ENCODE data around the gene GOLGA8S. TPM values are rescaled to one million over a fixed set of nuclear protein-coding genes. Genes with fewer than 3 reads are reported as not detected.
"Not testable (repeated sequence)": the region's sequence is repeated elsewhere in the genome, so short reads cannot be mapped to it uniquely, and the experiment has no call there.

The GOLGA8S gene
- total RNA-seq, 1 experiment from 2014 or later, result 0.15 TPM

DNA sequence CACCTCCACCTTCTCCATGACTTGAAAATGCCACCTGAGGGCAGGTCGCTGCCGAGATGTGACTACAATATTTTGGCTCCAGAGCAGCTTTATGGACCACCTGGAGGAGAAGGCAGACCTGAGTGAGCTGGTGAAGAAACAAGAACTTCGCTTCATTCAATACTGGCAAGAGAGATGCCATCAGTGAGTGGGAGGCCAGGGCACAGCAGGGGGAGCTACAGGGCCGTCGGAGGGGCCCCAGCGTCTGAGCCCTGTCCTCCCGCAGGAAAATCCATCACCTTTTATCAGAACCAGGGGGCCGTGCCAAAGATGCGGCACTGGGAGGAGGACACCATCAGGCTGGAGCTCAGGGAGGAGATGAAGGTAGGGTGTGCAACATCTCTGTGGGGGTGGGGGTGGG, 9.7 kb downstream of the GOLGA8S start:
- CTCF ChIA-PET; intact Hi-C loops (cut with micrococcal nuclease; ENCODE audit: unreplicated experiment); ATAC-seq; H3K9me3 ChIP-seq (ENCODE audit: control insufficient read depth, insufficient read depth, low read depth, low read length); H3K27ac ChIP-seq (ENCODE audit: low read length); H3K4me3 ChIP-seq (ENCODE audit: low read depth in 2 of 2, low read length in 2 of 2); H3K27me3 ChIP-seq (ENCODE audit: control insufficient read depth, insufficient read depth, low read length); H3K4me1 ChIP-seq (ENCODE audit: control insufficient read depth, insufficient read depth, low read length); H3K36me3 ChIP-seq (ENCODE audit: control insufficient read depth, insufficient read depth, low read length); DNase-seq (ENCODE audit: low read depth, low spot score); POLR2A ChIA-PET; in situ Hi-C loops (cut with HindIII; ENCODE audit: low pct_unique_long_range_greater_than_20kb, low sequenced_read_pairs); BruUV-seq (replicated peaks): not testable (repeated sequence)
- peak; percentile 28 for TF ChIP-seq CTCF (IDR thresholded peaks at IDR 0.05)

GRCh38 chr15:23370578-23370977, 16.0 kb downstream of the GOLGA8S start:
- in situ Hi-C loops (cut with HindIII; ENCODE audit: low pct_unique_long_range_greater_than_20kb, low sequenced_read_pairs) (no loop called here), intact Hi-C loops (cut with micrococcal nuclease; ENCODE audit: unreplicated experiment) (no loop called here)
- Histone ChIP-seq H3K4me3 (ENCODE audit: low read depth in 2 of 2, low read length in 2 of 2) (no peak overlapping the region), H3K27ac (ENCODE audit: low read length) (no peak overlapping the region), H3K36me3 (ENCODE audit: control insufficient read depth, insufficient read depth, low read length) (no peaks in the 10 kb centered on the region), H3K27me3 (ENCODE audit: control insufficient read depth, insufficient read depth, low read length) (no peaks in the 10 kb centered on the region), H3K4me1 (ENCODE audit: control insufficient read depth, insufficient read depth, low read length) (no peaks in the 10 kb centered on the region), H3K9me3 (ENCODE audit: control insufficient read depth, insufficient read depth, low read depth, low read length) (no peaks in the 10 kb centered on the region)
- no TSS peak for BruUV-seq (replicated peaks)
- no peak for TF ChIP-seq REST (IDR thresholded peaks at IDR 0.05; ENCODE audit: insufficient read depth in 1 of 2, low read depth in 2 of 2, low read length in 1 of 2)
- ChIA-PET CTCF (no interaction called here), POLR2A (no interaction called here)
- DNase-seq (ENCODE audit: low read depth, low spot score) (no peak), ATAC-seq (no peak)

- BruUV-seq (replicated peaks); in situ Hi-C loops (cut with HindIII; ENCODE audit: low pct_unique_long_range_greater_than_20kb, low sequenced_read_pairs); CTCF ChIA-PET; DNase-seq (ENCODE audit: low read depth, low spot score); intact Hi-C loops (cut with micrococcal nuclease; ENCODE audit: unreplicated experiment); H3K27me3 ChIP-seq (ENCODE audit: control insufficient read depth, insufficient read depth, low read length); POLR2A ChIA-PET; ATAC-seq; H3K4me1 ChIP-seq (ENCODE audit: control insufficient read depth, insufficient read depth, low read length); H3K9me3 ChIP-seq (ENCODE audit: control insufficient read depth, insufficient read depth, low read depth, low read length); H3K27ac ChIP-seq (ENCODE audit: low read length); H3K4me3 ChIP-seq (ENCODE audit: low read depth in 2 of 2, low read length in 2 of 2); H3K36me3 ChIP-seq (ENCODE audit: control insufficient read depth, insufficient read depth, low read length): not testable (repeated sequence)
Measured at GRCh38 chr15:23371134-23371533, 16.6 kb downstream of the GOLGA8S start.

DNA sequence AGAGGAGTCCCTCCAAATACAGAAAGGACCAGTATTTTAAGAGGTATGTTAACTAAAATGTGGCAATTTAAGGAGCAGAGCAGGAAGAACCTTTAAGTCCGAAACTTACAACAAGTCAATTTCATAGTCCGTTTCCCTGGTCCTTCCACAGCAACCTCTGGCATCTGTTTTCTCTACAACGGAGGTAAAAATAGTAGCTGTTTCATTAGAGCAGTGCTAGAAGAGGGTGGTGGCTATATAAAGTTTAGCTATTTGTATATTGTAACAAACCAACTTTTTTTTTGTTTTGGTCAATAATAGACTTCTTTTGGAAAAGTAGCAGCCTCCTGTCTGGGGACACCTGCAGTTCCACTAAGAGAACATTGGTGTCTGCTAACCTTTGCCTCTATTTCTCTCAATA, 17.3 kb downstream of the GOLGA8S start:
- in situ Hi-C loops (cut with HindIII; ENCODE audit: low pct_unique_long_range_greater_than_20kb, low sequenced_read_pairs); CTCF ChIA-PET; POLR2A ChIA-PET; ATAC-seq; H3K27me3 ChIP-seq (ENCODE audit: control insufficient read depth, insufficient read depth, low read length); H3K9me3 ChIP-seq (ENCODE audit: control insufficient read depth, insufficient read depth, low read depth, low read length); intact Hi-C loops (cut with micrococcal nuclease; ENCODE audit: unreplicated experiment); H3K4me3 ChIP-seq (ENCODE audit: low read depth in 2 of 2, low read length in 2 of 2); BruUV-seq (replicated peaks); H3K27ac ChIP-seq (ENCODE audit: low read length); H3K4me1 ChIP-seq (ENCODE audit: control insufficient read depth, insufficient read depth, low read length); DNase-seq (ENCODE audit: low read depth, low spot score); H3K36me3 ChIP-seq (ENCODE audit: control insufficient read depth, insufficient read depth, low read length): not testable (repeated sequence)
